Spleen (tissue), 13 donors: Measurements from ENCODE around the gene TMEM164. TPM values are rescaled to one million over a fixed set of nuclear protein-coding genes. Genes with fewer than 3 reads are reported as not detected.

Experiments
- DNase-seq: peaks from one replicate; pipeline ENCODE4 v3.0.0-alpha.2; 2020
- H3K27ac ChIP-seq, 8 donors: fragments of 200-600 bp; sonication (generic) in 7 of 8; 1 replicate in 4 of 8; 2 replicates in 4 of 8; pipeline versions ENCODE4 v1.5.0 to v1.8.0; 2016 to 2021; ENCODE audit warnings: inconsistent platforms in 4 of 8, mild to moderate bottlenecking in 4 of 8, moderate library complexity in 1 of 8
- H3K27me3 ChIP-seq, 7 donors: fragments of 200-600 bp; sonication (generic) in 6 of 7; replicated peaks in 1 of 7; 1 replicate in 4 of 7; 2 replicates in 3 of 7; pipeline versions ENCODE4 v1.5.0 to v1.8.0; 2016 to 2021; ENCODE audit warnings: inconsistent platforms in 3 of 7, mild to moderate bottlenecking in 1 of 7
- H3K36me3 ChIP-seq, 6 donors: fragments of 200-600 bp; sonication (generic) in 5 of 6; 1 replicate in 4 of 6; 2 replicates in 2 of 6; pipeline versions ENCODE4 v1.5.0 to v1.8.0; 2016 to 2021; ENCODE audit warnings: inconsistent platforms in 2 of 6
- H3K4me1 ChIP-seq, 6 donors: fragments of 200-600 bp; sonication (generic) in 5 of 6; 1 replicate in 3 of 6; 2 replicates in 3 of 6; pipeline versions ENCODE4 v1.5.0 to v1.8.0; 2016 to 2021; ENCODE audit warnings: inconsistent platforms in 3 of 6
- H3K4me3 ChIP-seq, 8 donors: fragments of 200-600 bp; sonication (generic) in 7 of 8; 1 replicate in 4 of 8; 2 replicates in 4 of 8; pipeline versions ENCODE4 v1.5.0 to v1.8.0; 2016 to 2021; ENCODE audit warnings: inconsistent platforms in 4 of 8, mild to moderate bottlenecking in 4 of 8, moderate library complexity in 2 of 8
- H3K9me3 ChIP-seq, 8 donors: fragments of 200-600 bp; sonication (generic) in 7 of 8; 1 replicate in 4 of 8; 2 replicates in 4 of 8; pipeline versions ENCODE4 v1.5.0 to v1.8.0; 2016 to 2021; ENCODE audit warnings: inconsistent platforms in 4 of 8
- CTCF ChIP-seq, 11 experiments: fragments of 200-600 bp in 7 of 11; fragments of 450-650 bp in 4 of 11; sonication (generic) in 4 of 11; IDR thresholded peaks in 8 of 11; conservative IDR thresholded peaks in 3 of 11; 1 replicate in 7 of 11; 2 replicates in 4 of 11; pipeline versions ENCODE4 v1.4.0 to v1.8.0; 2016 to 2021; ENCODE audit warnings: antibody characterized with exemption in 11 of 11, inconsistent platforms in 4 of 11, mild to moderate bottlenecking in 1 of 11
- POLR2A ChIP-seq, 3 donors: fragments of 450-650 bp; IDR thresholded peaks; one replicate each; pipeline ENCODE4 v1.5.1; 2017; ENCODE audit warnings: antibody characterized with exemption in 3 of 3, mild to moderate bottlenecking in 1 of 3
- POLR2AphosphoS5 ChIP-seq, 3 donors: sonication (generic); formaldehyde crosslinking; IDR thresholded peaks; one replicate each; pipeline ENCODE4 v1.5.1; 2017; ENCODE audit warnings: antibody characterized with exemption in 3 of 3
- WGBS, 5 donors: extraction: QIAGEN DNeasy Blood & Tissue Kit in 3 of 5; methylation state at CpG; one replicate each; pipeline versions ENCODE4 v1.1.5 to v1.1.7; 2013 to 2018; 5-methylcytosine and 5-hydroxymethylcytosine counted together
- intact Hi-C: fragments of 100-400 bp; cut with DNase I; formaldehyde crosslinking; loops from one replicate; pipeline ENCODE4 v1.15.0; 2023; ENCODE audit warnings: low total_unique reads
- long read RNA-seq, 2 donors: transcript quantifications; one replicate each; lab custom pipeline, GENCODE V29; 2026
- polyA plus RNA-seq, 3 donors: library from polyadenylated mRNA; stranded (reverse); fragments of 200-250 nt; gene quantifications; one replicate each; pipeline ENCODE4 v1.2.1, GENCODE V29; 2013
- total RNA-seq, 7 donors: library from RNA; depleted of rRNA in 3 of 7; stranded (reverse); fragments of >200 nt in 3 of 7; fragmentation: NEBNext Ultra II Directional in 4 of 7; extraction: Animal tissue kit (Norgen Biotek cat#: 25700) in 4 of 7; gene quantifications; one replicate each; pipeline versions ENCODE4 v1.1.0 to v1.2.1, GENCODE V29; 2016 to 2021
- donor health status: healthy with polysubstance abuse.
- donor health status: DM: no; HTN: no; CAD: no; lungs with moderate emphysema.
- donor health status: DM: no; HTN: no; CAD: no.
- donor health status: Bipolar disorder and iron deficiency.
- donor health status: healthy.
- donor health status: DM: no; HTN: no; CAD: no.
- donor health status: DM: yes; HTN: yes; CAD: no.

TMEM164 gene
- total RNA-seq (10 to 100 TPM; 18.7 to 29.7 (median 24.8) TPM), polyA plus RNA-seq (1 to 10 TPM; 3.9 to 7.5 (median 4.0) TPM)
- long read RNA-seq, donor 1, full-length matches to known transcripts: 3 of 3 reads
- long read RNA-seq, donor 1, partial matches to known transcripts: 0 of 3 reads
- long read RNA-seq, donor 1, other reads (novel, unspliced or antisense): 0 of 3 reads
- long read RNA-seq, donor 2, full-length matches to known transcripts: 3 of 3 reads
- long read RNA-seq, donor 2, partial matches to known transcripts: 0 of 3 reads
- long read RNA-seq, donor 2, other reads (novel, unspliced or antisense): 0 of 3 reads

GRCh38 chrX:110002300-110003166 is at the start of gene TMEM164:
Gene TMEM164 (plus strand): TSS chrX:110003114. CDS start chrX:110003775, 661 bp downstream.
- no peaks in the 10 kb centered on the region for H3K9me3 ChIP-seq
- peak; percentile 44 to 71 (median 65) for TF ChIP-seq POLR2AphosphoS5 (IDR thresholded peaks at IDR 0.05)
- peak in 1 of 3 donors; percentile 27 for TF ChIP-seq POLR2A (IDR thresholded peaks at IDR 0.05)
- TF ChIP-seq CTCF (IDR thresholded peaks at IDR 0.05 in 8 of 11, conservative IDR thresholded peaks at IDR 0.05 in 3 of 11): peak in 8 of 11 experiments; percentile 11 to 51 (median 25)
- H3K27me3 ChIP-seq: no peaks in the 10 kb centered on the region
- peak; percentile 96 for DNase-seq
- H3K36me3 ChIP-seq: no peaks in the 10 kb centered on the region
- H3K4me3 ChIP-seq: peak within 1 kb of the TSS; percentile 38 to 85 (median 56)
- H3K4me1 ChIP-seq: peaks cover 5 to 50% (median 16%) of the 10 kb centered on the region in 6 donors
- H3K27ac ChIP-seq: peak within 1 kb of the TSS; percentile 55 to 96 (median 89)
- 0 to 32% (median 1%) methylated on average over 7 to 83 of the region's 83 CpGs for WGBS, 5 donors
- intact Hi-C loops: no loop called here

GRCh38 chrX:109954333-109954732 is 48.6 kb upstream of the TMEM164 start:
- Histone ChIP-seq H3K27ac (no peak overlapping the region), H3K36me3 (no peaks in the 10 kb centered on the region), H3K4me1 (no peaks in the 10 kb centered on the region), H3K9me3 (no peaks in the 10 kb centered on the region), H3K27me3 (no peaks in the 10 kb centered on the region), H3K4me3 (no peak overlapping the region)
- WGBS, 5 donors: 44 to 72% (median 61%) methylated on average over 2 of the region's 2 CpGs
- no peak for TF ChIP-seq CTCF (IDR thresholded peaks at IDR 0.05 in 8 of 11, conservative IDR thresholded peaks at IDR 0.05 in 3 of 11)
- TF ChIP-seq POLR2A (IDR thresholded peaks at IDR 0.05): no peak
- TF ChIP-seq POLR2AphosphoS5 (IDR thresholded peaks at IDR 0.05): no peak
- DNase-seq: no peak
- intact Hi-C loops: no loop called here

DNA sequence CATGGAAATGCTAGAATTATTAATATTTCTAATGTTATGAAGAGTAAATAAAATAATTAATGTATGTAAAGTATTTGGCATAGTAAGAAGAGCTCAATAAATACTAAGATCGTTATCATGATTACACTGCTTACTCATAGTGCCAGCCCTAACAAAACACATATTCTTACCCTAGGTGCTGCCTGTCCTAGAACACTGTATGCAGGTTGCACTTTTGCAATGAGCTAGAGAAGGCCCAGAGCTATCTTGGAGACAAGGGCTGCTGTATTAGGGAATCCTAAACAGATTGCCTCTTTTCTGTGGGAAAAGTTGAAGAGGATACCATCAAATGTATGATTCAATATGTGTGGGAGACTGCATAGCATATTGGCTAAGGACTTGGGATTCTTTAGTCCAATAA is 48.0 kb upstream of the TMEM164 start:
- Histone ChIP-seq H3K36me3 (no peaks in the 10 kb centered on the region), H3K4me1 (no peaks in the 10 kb centered on the region), H3K4me3 (no peak overlapping the region), H3K9me3 (no peaks in the 10 kb centered on the region), H3K27me3 (no peaks in the 10 kb centered on the region), H3K27ac (no peak overlapping the region)
- 59 to 93% (median 64%) methylated on average over 1 of the region's 1 CpG for WGBS, 5 donors
- TF ChIP-seq POLR2A (IDR thresholded peaks at IDR 0.05) (no peak), POLR2AphosphoS5 (IDR thresholded peaks at IDR 0.05) (no peak), CTCF (IDR thresholded peaks at IDR 0.05 in 8 of 11, conservative IDR thresholded peaks at IDR 0.05 in 3 of 11) (no peak)
- intact Hi-C loops: no loop called here
- DNase-seq: no peak

DNA sequence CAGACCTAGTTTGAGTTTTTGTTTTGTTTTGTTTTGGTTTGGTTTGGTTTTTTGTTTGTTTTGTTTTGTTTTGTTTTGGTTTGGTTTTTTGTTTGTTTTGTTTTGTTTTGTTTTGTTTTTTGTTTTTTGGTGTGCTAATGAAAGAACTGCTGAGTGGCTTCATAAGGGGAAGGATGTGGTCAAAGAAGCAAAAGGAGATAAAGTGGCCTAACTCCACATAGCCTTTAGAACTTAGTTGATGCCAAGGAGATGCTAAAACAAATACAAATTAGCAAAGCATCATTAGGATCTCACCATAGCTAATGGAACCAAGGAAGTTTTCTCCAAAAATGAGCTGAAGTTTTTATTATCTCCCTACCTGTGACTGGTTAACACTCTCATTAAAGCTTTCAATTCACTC is 44.6 kb upstream of the TMEM164 start:
- no peaks in the 10 kb centered on the region for H3K9me3 ChIP-seq
- no peaks in the 10 kb centered on the region for H3K36me3 ChIP-seq
- TF ChIP-seq POLR2A (IDR thresholded peaks at IDR 0.05) (no peak), CTCF (IDR thresholded peaks at IDR 0.05 in 8 of 11, conservative IDR thresholded peaks at IDR 0.05 in 3 of 11) (no peak), POLR2AphosphoS5 (IDR thresholded peaks at IDR 0.05) (no peak)
- no peak overlapping the region for H3K4me3 ChIP-seq
- intact Hi-C loops: no loop called here
- no peaks in the 10 kb centered on the region for H3K4me1 ChIP-seq
- H3K27me3 ChIP-seq: no peaks in the 10 kb centered on the region
- H3K27ac ChIP-seq: peak overlapping the region in 1 of 8 donors; percentile 41
- DNase-seq: no peak
